Panc1 (cell line): ENCODE data around the gene MMP11. TPM values are rescaled to one million over a fixed set of nuclear protein-coding genes. Genes with fewer than 3 reads are reported as not detected.

ENCODE experiments used
- ATAC-seq: fragments of 200-7000 bp; cut with Tn5 transposase; 2 replicates; pipeline ENCODE4 v1.9.1; 2020; ENCODE audit warnings: mild to moderate bottlenecking, moderate library complexity
- BruUV-seq: library from RNA; stranded (reverse); fragments of 400-500 nt; replicated peaks from 2 replicates; lab custom pipeline; 2021; lab: Mats Ljungman, UMichigan
- CTCF ChIA-PET: fragments of 300-600 bp; sonication (Branson Sonifier 250); formaldehyde crosslinking; loops from one replicate; lab custom pipeline; 2022; ENCODE audit warnings: antibody characterized with exemption; lab: Charles Lee
- POLR2A ChIA-PET: fragments of 300-600 bp; sonication (Branson Sonifier 250); formaldehyde crosslinking; loops from one replicate; lab custom pipeline; 2022; ENCODE audit warnings: antibody characterized with exemption; lab: Charles Lee
- DNase-seq: peaks from one replicate; pipeline ENCODE4 v3.0.0-alpha.2; 2010; ENCODE audit warnings: low read depth, low spot score
- H3K27ac ChIP-seq: 2 replicates; pipeline ENCODE4 v1.5.1; 2011; ENCODE audit warnings: mild to moderate bottlenecking, low read length, inconsistent platforms
- H3K27me3 ChIP-seq: fragments of 200-500 bp; sonication (Bioruptor generic); 2 replicates; pipeline ENCODE4 v1.6.0; 2014; ENCODE audit warnings: low read length, inconsistent platforms; ENCODE audit not compliant: control insufficient read depth, insufficient read depth
- H3K36me3 ChIP-seq: fragments of 200-500 bp; sonication (Bioruptor generic); 2 replicates; pipeline ENCODE4 v1.5.1; 2014; ENCODE audit warnings: inconsistent platforms, mild to moderate bottlenecking, low read length, moderate library complexity; ENCODE audit not compliant: control insufficient read depth, insufficient read depth
- H3K4me1 ChIP-seq: 2 replicates; pipeline ENCODE4 v1.5.1; 2011; ENCODE audit warnings: inconsistent platforms, mild to moderate bottlenecking, low read length, moderate library complexity; ENCODE audit not compliant: control insufficient read depth, insufficient read depth
- H3K4me3 ChIP-seq, 2 experiments: 2 replicates each; pipeline ENCODE4 v1.5.1; 2011 to 2012; ENCODE audit warnings: low read depth in 2 of 2, low read length in 2 of 2, mild to moderate bottlenecking in 2 of 2, inconsistent platforms in 1 of 2, moderate library complexity in 1 of 2
- H3K9me3 ChIP-seq: fragments of 200-500 bp; sonication (Bioruptor generic); 2 replicates; pipeline ENCODE4 v1.5.1; 2014; ENCODE audit warnings: low read depth, mild to moderate bottlenecking, inconsistent platforms, low read length, moderate library complexity; ENCODE audit not compliant: control insufficient read depth, insufficient read depth
- POLR2AphosphoS5 ChIP-seq: IDR thresholded peaks from 2 replicates; pipeline ENCODE4 v1.6.1; 2012; ENCODE audit warnings: mild to moderate bottlenecking, low read depth, low read length, moderate library complexity
- SIN3A ChIP-seq: IDR thresholded peaks from 2 replicates; pipeline ENCODE4 v1.6.1; 2012; ENCODE audit warnings: low read depth, mild to moderate bottlenecking, low read length, moderate library complexity, borderline replicate concordance; ENCODE audit not compliant: insufficient read depth
- TCF7L2 ChIP-seq: IDR thresholded peaks from 2 replicates; pipeline ENCODE4 v1.6.1; 2011; ENCODE audit warnings: mild to moderate bottlenecking, low read depth, low read length, inconsistent platforms
- in situ Hi-C: cut with HindIII; loops from 2 replicates; pipeline ENCODE4 v1.10.0; 2016; ENCODE audit warnings: low sequenced_read_pairs, low pct_unique_long_range_greater_than_20kb
- intact Hi-C: fragments of 100-400 bp; cut with micrococcal nuclease; formaldehyde crosslinking; loops from one replicate; pipeline ENCODE4 v1.10.0; 2022; ENCODE audit not compliant: unreplicated experiment
- total RNA-seq: library from RNA; stranded (reverse); gene quantifications from one replicate; pipeline ENCODE4 v1.2.1, GENCODE V29; 2021; ENCODE audit not compliant: unreplicated experiment
- TF ChIP-seq, protein P1 (sequence below), 2 experiments: IDR thresholded peaks; 2 replicates each; pipeline ENCODE4 v1.6.1; 2011 to 2012; ENCODE audit warnings: low read depth in 2 of 2, control low read depth in 1 of 2, low read length in 1 of 2, mild to moderate bottlenecking in 1 of 2, moderate library complexity in 1 of 2; ENCODE audit not compliant: insufficient read depth in 1 of 2
- TF ChIP-seq, protein P2 (sequence below): fragments of 450-650 bp; IDR thresholded peaks from 2 replicates; pipeline ENCODE4 v1.5.1; 2017; ENCODE audit warnings: mild to moderate bottlenecking

The MMP11 gene
- total RNA-seq, 1 experiment from 2014 or later = 3.0 TPM

GRCh38 chr22:23816156-23816976, 43.7 kb downstream of the MMP11 start:
- ATAC-seq = no peak
- ChIA-PET CTCF (interaction anchor here (0.6 kb wide), 1 partner anchor 41 kb away, joined by 7 read pairs; the partner anchor contains the start of gene SLC2A11), POLR2A (no interaction called here)
- no TSS peak for BruUV-seq
- no peak for TF ChIP-seq SIN3A
- TF ChIP-seq TCF7L2 = no peak
- no peak for TF ChIP-seq POLR2AphosphoS5
- TF ChIP-seq, protein P1, sequence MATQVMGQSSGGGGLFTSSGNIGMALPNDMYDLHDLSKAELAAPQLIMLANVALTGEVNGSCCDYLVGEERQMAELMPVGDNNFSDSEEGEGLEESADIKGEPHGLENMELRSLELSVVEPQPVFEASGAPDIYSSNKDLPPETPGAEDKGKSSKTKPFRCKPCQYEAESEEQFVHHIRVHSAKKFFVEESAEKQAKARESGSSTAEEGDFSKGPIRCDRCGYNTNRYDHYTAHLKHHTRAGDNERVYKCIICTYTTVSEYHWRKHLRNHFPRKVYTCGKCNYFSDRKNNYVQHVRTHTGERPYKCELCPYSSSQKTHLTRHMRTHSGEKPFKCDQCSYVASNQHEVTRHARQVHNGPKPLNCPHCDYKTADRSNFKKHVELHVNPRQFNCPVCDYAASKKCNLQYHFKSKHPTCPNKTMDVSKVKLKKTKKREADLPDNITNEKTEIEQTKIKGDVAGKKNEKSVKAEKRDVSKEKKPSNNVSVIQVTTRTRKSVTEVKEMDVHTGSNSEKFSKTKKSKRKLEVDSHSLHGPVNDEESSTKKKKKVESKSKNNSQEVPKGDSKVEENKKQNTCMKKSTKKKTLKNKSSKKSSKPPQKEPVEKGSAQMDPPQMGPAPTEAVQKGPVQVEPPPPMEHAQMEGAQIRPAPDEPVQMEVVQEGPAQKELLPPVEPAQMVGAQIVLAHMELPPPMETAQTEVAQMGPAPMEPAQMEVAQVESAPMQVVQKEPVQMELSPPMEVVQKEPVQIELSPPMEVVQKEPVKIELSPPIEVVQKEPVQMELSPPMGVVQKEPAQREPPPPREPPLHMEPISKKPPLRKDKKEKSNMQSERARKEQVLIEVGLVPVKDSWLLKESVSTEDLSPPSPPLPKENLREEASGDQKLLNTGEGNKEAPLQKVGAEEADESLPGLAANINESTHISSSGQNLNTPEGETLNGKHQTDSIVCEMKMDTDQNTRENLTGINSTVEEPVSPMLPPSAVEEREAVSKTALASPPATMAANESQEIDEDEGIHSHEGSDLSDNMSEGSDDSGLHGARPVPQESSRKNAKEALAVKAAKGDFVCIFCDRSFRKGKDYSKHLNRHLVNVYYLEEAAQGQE (IDR thresholded peaks at IDR 0.05; ENCODE audit: insufficient read depth in 1 of 2, low read depth in 2 of 2, low read length in 1 of 2) = no peak
- TF ChIP-seq, protein P2, sequence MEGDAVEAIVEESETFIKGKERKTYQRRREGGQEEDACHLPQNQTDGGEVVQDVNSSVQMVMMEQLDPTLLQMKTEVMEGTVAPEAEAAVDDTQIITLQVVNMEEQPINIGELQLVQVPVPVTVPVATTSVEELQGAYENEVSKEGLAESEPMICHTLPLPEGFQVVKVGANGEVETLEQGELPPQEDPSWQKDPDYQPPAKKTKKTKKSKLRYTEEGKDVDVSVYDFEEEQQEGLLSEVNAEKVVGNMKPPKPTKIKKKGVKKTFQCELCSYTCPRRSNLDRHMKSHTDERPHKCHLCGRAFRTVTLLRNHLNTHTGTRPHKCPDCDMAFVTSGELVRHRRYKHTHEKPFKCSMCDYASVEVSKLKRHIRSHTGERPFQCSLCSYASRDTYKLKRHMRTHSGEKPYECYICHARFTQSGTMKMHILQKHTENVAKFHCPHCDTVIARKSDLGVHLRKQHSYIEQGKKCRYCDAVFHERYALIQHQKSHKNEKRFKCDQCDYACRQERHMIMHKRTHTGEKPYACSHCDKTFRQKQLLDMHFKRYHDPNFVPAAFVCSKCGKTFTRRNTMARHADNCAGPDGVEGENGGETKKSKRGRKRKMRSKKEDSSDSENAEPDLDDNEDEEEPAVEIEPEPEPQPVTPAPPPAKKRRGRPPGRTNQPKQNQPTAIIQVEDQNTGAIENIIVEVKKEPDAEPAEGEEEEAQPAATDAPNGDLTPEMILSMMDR = no peak
- Histone ChIP-seq H3K9me3 (no peaks in the 10 kb centered on the region), H3K4me1 (no peaks in the 10 kb centered on the region), H3K36me3 (peaks cover 3% of the 10 kb centered on the region; the same call in 1 of the 2 replicates), H3K4me3 (no peak overlapping the region), H3K27ac (no peak overlapping the region), H3K27me3 (no peaks in the 10 kb centered on the region)
- intact Hi-C loops = no loop called here
- DNase-seq = no peak
- in situ Hi-C loops = no loop called here

DNA sequence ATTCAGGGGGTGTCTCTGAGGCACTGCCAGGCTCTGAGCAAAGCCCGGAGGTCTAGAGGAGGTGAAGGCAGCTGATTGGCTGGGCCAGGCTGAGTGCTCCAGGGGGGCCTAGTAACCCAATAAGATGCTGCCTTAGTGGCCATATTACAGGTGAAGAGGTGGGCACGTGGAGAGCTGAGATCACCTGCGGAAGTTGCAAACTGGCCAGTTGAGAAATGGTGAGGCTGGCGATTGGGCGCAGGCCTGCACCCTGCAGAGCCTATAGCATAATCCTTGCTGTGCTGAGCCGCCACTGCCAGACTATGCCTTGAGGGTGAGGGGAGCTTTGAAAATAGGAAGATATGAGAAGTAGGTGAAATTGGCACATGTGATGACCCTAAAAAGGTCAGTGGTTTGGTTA, 44.5 kb downstream of the MMP11 start:
- CTCF ChIA-PET = no interaction called here
- Histone ChIP-seq H3K27me3 (no peaks in the 10 kb centered on the region), H3K9me3 (no peaks in the 10 kb centered on the region), H3K4me3 (no peak overlapping the region), H3K27ac (no peak overlapping the region), H3K4me1 (no peaks in the 10 kb centered on the region), H3K36me3 (no peaks in the 10 kb centered on the region)
- POLR2A ChIA-PET = no interaction called here
- TF ChIP-seq POLR2AphosphoS5 (no peak), SIN3A (no peak)
- TF ChIP-seq, protein P2 = no peak
- TF ChIP-seq, protein P1 (IDR thresholded peaks at IDR 0.05; ENCODE audit: insufficient read depth in 1 of 2, low read depth in 2 of 2, low read length in 1 of 2) = no peak
- DNase-seq (no peak), ATAC-seq (no peak)
- no TSS peak for BruUV-seq
- intact Hi-C loops (no loop called here), in situ Hi-C loops (no loop called here)
